Putamen (tissue), 1 donor: ENCODE data around the gene IMPDH1.
A peak's percentile ranks its signal among the peaks of the same experiment; 100 is the strongest.

Experiments
- DNase-seq: peaks from one replicate; pipeline ENCODE4 v3.0.0-alpha.2; 2016; ENCODE audit warnings: low spot score

Gene IMPDH1

DNA sequence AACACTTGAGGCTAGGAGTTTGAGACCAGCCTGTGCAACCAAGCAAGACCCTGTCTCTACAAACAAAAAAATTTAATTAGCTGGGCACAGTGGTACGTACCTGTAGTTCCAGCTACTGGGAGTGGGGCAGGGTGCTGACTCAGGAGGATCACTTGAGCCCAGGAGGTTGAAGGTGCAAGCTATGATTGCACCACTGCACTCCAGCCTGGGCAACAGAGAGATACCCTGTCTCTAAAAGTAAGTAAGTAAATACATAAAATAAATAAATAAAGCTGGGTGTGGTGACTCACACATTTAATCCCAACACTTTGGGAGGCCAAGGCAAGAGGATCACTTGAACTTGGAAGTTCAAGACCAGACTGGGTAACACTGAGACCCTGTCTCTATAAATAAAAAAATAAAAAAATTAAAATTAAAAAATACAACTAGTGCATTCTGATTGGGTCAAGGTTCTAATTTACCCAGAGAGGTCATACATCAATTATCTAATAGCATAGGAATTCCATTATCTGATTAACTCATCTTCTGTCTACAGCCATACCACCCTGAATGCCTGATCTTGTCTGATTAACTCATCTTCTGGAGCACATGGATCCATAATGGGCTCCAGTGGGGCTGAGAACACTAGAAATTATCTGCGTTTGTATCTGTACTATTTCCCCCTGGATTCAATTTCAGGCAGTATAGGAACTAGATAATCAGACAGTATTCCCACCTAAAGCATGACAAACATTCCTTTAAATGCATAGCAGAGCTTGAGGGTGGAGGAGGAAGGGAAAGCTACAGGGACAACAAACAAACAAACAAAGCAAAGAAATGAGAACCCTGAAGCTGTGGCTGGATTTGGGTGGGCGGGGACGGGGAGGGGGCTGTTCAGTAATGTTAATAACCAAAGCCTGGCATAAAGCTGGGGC is 24.9 kb upstream of the IMPDH1 start:
- DNase-seq, result no peak

GRCh38 chr7:128431754-128432153 is 22.0 kb upstream of the IMPDH1 start:
- no peak for DNase-seq

DNA sequence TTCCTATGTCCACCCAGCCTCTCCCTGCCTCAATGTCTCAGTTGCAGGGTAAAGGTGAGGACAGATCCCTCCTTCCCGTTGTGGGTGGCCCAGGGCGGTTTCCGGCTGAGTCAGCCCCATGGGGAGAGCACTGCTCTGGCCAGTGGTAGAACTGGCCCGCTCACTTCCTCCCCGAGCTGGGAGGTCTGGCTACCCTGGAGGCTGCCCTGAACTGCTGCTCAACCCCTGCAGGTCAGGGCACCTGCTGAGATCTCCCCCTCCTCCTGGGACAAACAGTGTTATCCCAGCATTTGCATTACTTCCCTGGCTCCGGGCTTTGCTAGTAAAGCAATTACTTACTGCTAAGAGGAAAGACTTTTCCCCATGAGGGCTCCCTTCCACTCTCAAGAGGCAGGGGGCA is 21.4 kb upstream of the IMPDH1 start:
- DNase-seq, result no peak

DNA sequence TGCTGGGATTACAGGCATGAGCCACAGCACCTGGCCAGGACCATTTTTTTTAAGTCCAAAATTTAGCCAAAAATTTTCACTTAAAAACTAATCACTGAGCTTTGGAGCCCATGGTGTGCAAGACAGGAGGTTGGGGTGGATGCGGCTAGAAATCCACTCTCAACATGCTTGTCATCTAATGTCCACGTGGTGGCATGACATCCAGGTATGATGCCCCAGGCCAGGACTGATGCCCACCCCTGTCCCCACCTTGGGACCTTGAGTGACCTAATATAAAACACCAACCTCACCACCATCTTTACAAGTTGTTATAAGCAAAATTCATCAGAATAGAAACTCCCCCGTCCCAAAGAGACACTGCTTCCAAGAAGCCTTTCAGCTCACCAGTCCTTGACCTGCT is 20.4 kb upstream of the IMPDH1 start:
- DNase-seq, result no peak

- DNase-seq, result peak; percentile 58
These were observed 17.6 kb upstream of the IMPDH1 start for GRCh38 chr7:128427289-128427891.

DNA sequence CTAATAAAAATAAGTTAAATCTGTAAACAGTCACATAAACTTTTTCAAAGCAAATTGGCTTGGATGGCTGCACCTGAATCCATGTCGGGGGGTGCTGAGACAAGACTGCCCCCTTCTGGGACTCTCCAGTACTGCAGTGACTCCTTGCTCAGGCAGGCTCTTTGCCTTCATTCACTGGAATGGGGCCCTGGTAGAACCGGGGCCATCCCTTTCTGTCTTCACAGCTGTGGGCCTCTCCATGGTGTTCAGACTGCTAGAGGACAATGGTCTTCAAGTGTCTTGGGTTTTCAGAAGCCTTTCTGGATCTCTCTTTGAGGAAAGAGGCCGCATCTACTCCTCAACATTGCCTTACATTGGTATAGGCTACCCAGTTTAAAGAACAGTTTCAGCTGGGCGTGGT is 16.1 kb upstream of the IMPDH1 start:
- no peak for DNase-seq

GRCh38 chr7:128424686-128425275 is 15.0 kb upstream of the IMPDH1 start:
- DNase-seq, result no peak

- DNase-seq, result no peak
These were observed 13.1 kb upstream of the IMPDH1 start for GRCh38 chr7:128422842-128423241.

GRCh38 chr7:128422037-128422436 is 12.3 kb upstream of the IMPDH1 start:
- no peak for DNase-seq

DNA sequence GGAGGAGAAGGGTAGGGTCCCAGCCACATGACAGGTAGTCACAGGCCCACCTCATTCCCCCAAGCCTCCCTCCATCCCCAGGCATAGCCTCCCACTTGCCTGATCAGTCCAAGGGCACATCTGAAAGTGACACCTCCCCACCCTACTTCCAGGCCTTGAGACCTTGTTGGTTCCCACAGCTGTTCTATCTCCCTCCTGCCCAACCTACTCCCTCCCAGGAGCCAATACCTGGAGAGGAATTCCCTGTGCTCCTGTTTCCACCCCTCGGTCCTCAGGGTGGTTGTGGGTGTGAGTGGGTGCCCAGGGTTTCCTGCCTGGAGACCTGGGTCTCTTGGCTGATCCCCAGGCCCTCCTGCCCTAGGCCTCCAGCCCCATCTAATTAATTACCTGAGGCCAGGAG is 11.6 kb upstream of the IMPDH1 start:
- no peak for DNase-seq

- no peak for DNase-seq
These were observed 11.0 kb upstream of the IMPDH1 start for GRCh38 chr7:128420773-128421172.

DNA sequence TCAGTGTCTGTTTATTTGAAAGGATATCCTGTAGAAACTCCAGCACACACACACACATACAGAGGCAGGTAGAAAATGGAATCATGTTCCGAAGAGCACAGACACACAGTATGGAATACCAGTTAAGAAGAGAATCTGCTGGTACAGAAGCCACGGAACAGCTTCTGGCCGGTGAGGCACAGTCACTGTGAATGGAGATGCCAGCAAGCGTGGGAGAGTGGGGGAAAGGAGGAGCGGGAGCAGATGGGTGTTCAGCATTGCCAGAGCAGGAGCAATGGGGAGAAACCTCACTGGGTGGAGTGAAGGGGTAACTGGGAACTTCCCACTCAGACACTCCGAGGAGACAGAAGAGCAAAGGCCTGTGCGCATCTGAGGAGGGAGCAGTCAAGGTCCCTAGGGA is 9.5 kb upstream of the IMPDH1 start:
- DNase-seq, result no peak

GRCh38 chr7:128417071-128417470 is 7.3 kb upstream of the IMPDH1 start:
- no peak for DNase-seq

DNA sequence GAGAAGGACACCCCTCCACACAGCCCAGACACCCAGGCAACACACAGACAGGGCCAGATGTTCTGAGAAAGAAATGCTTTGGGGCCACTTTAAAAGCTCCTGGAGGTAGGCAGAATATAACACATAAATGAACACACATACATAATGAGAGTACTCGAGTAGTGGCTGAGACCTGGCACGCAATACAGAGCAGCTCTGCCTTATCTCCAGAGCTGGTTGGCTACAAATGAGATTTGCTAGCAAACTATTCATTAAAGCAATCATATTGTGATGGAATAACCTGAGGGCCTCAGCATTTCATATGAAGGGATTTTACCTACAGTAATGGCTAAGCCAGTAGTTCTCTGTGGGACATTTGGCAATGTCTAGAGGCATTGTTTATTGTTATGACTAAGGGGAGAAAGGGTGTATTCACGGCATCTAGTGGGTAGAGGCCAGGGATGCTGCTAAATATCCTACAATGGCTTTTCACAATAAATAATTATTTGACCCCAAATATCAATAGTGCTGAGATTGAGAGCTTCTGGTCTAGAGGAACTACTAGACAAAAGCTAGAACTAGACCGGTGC is 5.5 kb upstream of the IMPDH1 start:
- no peak for DNase-seq

DNA sequence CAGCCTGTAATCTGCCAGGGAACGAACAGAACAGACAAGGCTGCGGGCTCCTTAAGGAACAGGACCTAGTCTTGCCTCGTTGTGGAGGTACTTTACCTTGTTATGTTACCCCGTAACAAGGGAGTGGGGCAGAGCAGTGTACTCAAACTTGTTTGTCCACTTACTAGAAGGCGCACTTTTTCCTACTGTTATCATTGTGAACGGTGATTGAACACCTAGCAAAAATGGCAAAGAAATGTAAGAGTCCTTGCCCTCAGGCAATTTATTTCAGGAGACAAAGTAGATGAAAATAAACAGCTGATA is 620 bp upstream of the IMPDH1 start:
- DNase-seq, result no peak

- DNase-seq, result no peak
These were observed 830 bp downstream of the IMPDH1 start for GRCh38 chr7:128408709-128409595.

- DNase-seq, result no peak
These were observed 1.8 kb downstream of the IMPDH1 start for GRCh38 chr7:128407751-128408708.

GRCh38 chr7:128407233-128407589 is 2.6 kb downstream of the IMPDH1 start:
- DNase-seq, result no peak

DNA sequence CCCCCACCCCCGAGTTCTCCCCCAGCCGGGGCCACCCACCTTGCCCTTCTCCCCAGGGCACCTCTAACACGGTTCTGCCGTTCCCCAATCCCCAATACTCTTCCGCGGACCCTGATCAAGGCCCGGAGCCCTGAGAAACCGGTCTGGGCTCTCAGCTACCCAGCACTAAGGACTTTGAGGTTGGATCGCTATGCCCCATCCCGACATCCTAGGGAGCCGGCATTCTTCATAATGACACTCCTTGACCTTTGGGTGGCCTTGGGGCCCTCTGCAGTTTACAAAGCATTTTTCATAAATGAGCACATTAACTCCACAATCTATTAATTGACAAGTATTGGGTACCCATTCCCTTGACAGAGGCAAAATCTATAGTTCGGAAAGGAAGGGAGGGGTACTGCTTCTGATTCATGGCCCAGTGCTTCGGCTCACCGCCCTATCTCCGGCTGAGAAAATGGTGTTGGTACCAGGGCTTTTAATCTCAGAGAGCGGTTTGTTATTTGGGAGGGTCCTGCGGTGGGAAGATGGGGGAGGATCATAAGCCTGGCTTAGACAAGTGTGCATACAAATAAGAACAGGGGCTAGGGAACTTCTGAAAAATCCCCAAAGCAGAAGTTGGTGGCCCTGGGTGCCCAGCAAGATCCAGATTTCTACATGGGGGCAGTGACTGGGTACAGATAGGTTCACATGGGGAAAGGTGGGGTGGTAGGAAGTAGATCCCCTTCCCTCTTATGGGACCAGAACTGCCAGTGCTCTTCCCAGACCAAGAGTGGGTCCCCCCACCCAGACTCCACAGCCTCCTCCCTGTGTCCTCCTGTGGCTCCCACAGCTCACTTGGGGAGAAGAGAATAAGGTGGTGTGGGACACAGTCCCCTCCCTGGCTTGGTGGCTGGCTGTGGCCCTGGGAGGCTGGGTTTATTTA is 3.2 kb downstream of the IMPDH1 start:
- no peak for DNase-seq
